MM.1S (cell line): Measurements from ENCODE around the gene CTNNA1.
"Not testable (repeated sequence)": the region's sequence is repeated elsewhere in the genome, so short reads cannot be mapped to it uniquely, and the experiment has no call there.

ENCODE experiments used
- DNase-seq: peaks from one replicate; pipeline ENCODE4 v3.0.0-alpha.2; 2015
- H2AFZ ChIP-seq: fragments of 300-600 bp; sonication (generic); 2 replicates; pipeline ENCODE4 v1.6.0; 2016; ENCODE audit warnings: antibody characterized with exemption, low read length
- H3F3A ChIP-seq: fragments of 300-600 bp; sonication (generic); 2 replicates; pipeline ENCODE4 v1.6.1; 2016; ENCODE audit warnings: mild to moderate bottlenecking, antibody characterized with exemption, low read length, moderate library complexity, mixed read lengths; ENCODE audit not compliant: insufficient read depth
- H3K27ac ChIP-seq: fragments of 300-600 bp; sonication (generic); 2 replicates; pipeline ENCODE4 v1.5.1; 2016; ENCODE audit warnings: mild to moderate bottlenecking, low read length
- H3K27me3 ChIP-seq: fragments of 300-600 bp; sonication (generic); replicated peaks from 2 replicates; pipeline ENCODE4 v1.6.0; 2016; ENCODE audit warnings: low read length; ENCODE audit not compliant: insufficient read depth
- H3K36me3 ChIP-seq: fragments of 300-600 bp; sonication (generic); replicated peaks from 2 replicates; pipeline ENCODE4 v1.6.1; 2016; ENCODE audit warnings: mild to moderate bottlenecking, low read length, mixed read lengths; ENCODE audit not compliant: insufficient read depth
- H3K4me1 ChIP-seq: fragments of 300-600 bp; sonication (generic); 2 replicates; pipeline ENCODE4 v1.6.1; 2016; ENCODE audit warnings: low read length, mixed read lengths
- H3K4me2 ChIP-seq: fragments of 300-600 bp; sonication (generic); 2 replicates; pipeline ENCODE4 v1.6.0; 2016; ENCODE audit warnings: low read depth, low read length
- H3K4me3 ChIP-seq: fragments of 300-600 bp; sonication (generic); 2 replicates; pipeline ENCODE4 v1.5.1; 2016; ENCODE audit warnings: low read length, mixed read lengths
- H3K79me2 ChIP-seq: fragments of 300-600 bp; sonication (generic); 2 replicates; pipeline ENCODE4 v1.6.1; 2016; ENCODE audit warnings: mixed run types, low read length, mixed read lengths
- H3K9ac ChIP-seq: fragments of 300-600 bp; sonication (generic); 2 replicates; pipeline ENCODE4 v1.6.1; 2016; ENCODE audit warnings: low read length, mixed read lengths
- H3K9me2 ChIP-seq: fragments of 300-600 bp; sonication (generic); replicated peaks from 2 replicates; pipeline ENCODE4 v1.6.1; 2016; ENCODE audit warnings: mild to moderate bottlenecking, low read length, mixed read lengths; ENCODE audit not compliant: insufficient read depth
- H3K9me3 ChIP-seq: fragments of 300-600 bp; sonication (generic); replicated peaks from 2 replicates; pipeline ENCODE4 v1.6.1; 2016; ENCODE audit warnings: mild to moderate bottlenecking, low read length, mixed read lengths; ENCODE audit not compliant: insufficient read depth
- H4K20me1 ChIP-seq: fragments of 300-600 bp; sonication (generic); 2 replicates; pipeline ENCODE4 v1.6.1; 2016; ENCODE audit warnings: mild to moderate bottlenecking, low read length, moderate library complexity, mixed read lengths; ENCODE audit not compliant: insufficient read depth
- EZH2 ChIP-seq: fragments of 300-600 bp; sonication (generic); optimal IDR thresholded peaks from 2 replicates; pipeline ENCODE3; 2017; ENCODE audit warnings: low read depth, mild to moderate bottlenecking, antibody characterized with exemption, low read length, mixed read lengths
- EZH2phosphoT487 ChIP-seq: fragments of 300-600 bp; sonication (generic); IDR thresholded peaks from 2 replicates; pipeline ENCODE4 v1.6.1; 2018; ENCODE audit warnings: antibody characterized with exemption, low read length
- TF ChIP-seq, protein P1 (sequence below): fragments of 300-600 bp; sonication (generic); IDR thresholded peaks from 2 replicates; pipeline ENCODE4 v1.5.1; 2016; ENCODE audit warnings: antibody characterized with exemption, low read length, mixed read lengths

Gene CTNNA1

GRCh38 chr5:138745268-138745667 is 8.0 kb upstream of the CTNNA1 start:
- Histone ChIP-seq H3K79me2 (no peaks in the 10 kb centered on the region), H3K4me1 (peaks cover 21% of the 10 kb centered on the region), H3K9ac (no peak overlapping the region), H2AFZ (no peak overlapping the region), H3F3A (peaks cover 20% of the 10 kb centered on the region), H3K9me2 (no peaks in the 10 kb centered on the region), H3K27me3 (no peaks in the 10 kb centered on the region), H3K9me3 (no peaks in the 10 kb centered on the region), H3K4me2 (no peak overlapping the region), H3K27ac (no peak overlapping the region), H4K20me1 (no peaks in the 10 kb centered on the region), H3K4me3 (no peak overlapping the region), H3K36me3 (no peaks in the 10 kb centered on the region)
- DNase-seq, result no peak
- no peak for TF ChIP-seq EZH2phosphoT487
- TF ChIP-seq, protein P1, sequence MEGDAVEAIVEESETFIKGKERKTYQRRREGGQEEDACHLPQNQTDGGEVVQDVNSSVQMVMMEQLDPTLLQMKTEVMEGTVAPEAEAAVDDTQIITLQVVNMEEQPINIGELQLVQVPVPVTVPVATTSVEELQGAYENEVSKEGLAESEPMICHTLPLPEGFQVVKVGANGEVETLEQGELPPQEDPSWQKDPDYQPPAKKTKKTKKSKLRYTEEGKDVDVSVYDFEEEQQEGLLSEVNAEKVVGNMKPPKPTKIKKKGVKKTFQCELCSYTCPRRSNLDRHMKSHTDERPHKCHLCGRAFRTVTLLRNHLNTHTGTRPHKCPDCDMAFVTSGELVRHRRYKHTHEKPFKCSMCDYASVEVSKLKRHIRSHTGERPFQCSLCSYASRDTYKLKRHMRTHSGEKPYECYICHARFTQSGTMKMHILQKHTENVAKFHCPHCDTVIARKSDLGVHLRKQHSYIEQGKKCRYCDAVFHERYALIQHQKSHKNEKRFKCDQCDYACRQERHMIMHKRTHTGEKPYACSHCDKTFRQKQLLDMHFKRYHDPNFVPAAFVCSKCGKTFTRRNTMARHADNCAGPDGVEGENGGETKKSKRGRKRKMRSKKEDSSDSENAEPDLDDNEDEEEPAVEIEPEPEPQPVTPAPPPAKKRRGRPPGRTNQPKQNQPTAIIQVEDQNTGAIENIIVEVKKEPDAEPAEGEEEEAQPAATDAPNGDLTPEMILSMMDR, result no peak
- no peak for TF ChIP-seq EZH2

DNA sequence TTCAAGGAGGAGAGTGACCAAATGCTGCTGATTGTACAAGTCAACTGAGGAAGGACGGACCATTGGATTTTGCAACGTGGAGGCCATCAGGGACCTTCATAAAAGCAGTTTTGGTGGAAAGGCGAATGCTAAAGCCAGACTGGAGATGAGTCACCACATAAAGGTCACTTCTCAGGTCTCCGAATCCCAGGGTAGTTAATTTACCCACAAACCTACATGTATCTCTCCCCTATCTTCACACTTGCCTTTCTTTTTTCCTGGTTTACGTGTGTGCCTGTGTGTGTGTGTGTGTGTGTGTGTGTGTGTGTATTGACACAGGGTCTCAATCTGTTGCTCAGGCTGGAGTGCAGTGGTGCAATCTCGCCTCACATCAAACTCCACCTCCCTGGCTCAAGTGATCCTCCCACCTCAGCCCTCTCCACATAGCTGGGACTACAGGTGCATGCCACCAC is 4.6 kb upstream of the CTNNA1 start:
- TF ChIP-seq EZH2phosphoT487, result no peak
- TF ChIP-seq, protein P1, result no peak
- H3K27ac ChIP-seq, result no peak overlapping the region
- H3K79me2 ChIP-seq, result peaks cover 2% of the 10 kb centered on the region
- H3K27me3 ChIP-seq, result no peaks in the 10 kb centered on the region
- no peak overlapping the region for H3K4me3 ChIP-seq
- no peaks in the 10 kb centered on the region for H3K36me3 ChIP-seq
- H2AFZ ChIP-seq, result no peak overlapping the region
- no peaks in the 10 kb centered on the region for H3K9me3 ChIP-seq
- no peak overlapping the region for H3K4me2 ChIP-seq
- no peaks in the 10 kb centered on the region for H3K9me2 ChIP-seq
- no peak for DNase-seq
- H3K4me1 ChIP-seq, result peaks cover 5% of the 10 kb centered on the region
- no peaks in the 10 kb centered on the region for H4K20me1 ChIP-seq
- H3F3A ChIP-seq, result no peaks in the 10 kb centered on the region
- no peak overlapping the region for H3K9ac ChIP-seq

DNA sequence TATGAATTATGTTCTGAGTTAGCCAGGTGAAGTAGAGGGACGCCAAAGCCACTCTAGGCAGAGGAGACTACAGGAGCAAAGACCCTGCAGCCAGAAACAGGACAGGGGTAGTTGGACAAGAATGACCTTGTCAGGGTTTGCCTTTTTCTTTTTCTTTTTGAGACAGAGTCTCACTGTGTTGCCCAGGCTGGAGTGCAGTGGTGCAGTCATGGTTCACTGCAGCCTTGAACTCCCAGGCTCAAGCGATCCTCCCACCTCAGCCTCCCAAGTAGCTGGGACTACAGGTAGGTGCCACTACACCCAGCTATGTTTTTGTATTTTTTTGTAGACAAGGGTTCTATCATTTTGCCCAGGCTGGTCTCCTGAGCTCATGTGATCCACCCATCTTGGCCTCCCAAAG is 1.9 kb upstream of the CTNNA1 start:
- H3F3A ChIP-seq, H3K36me3 ChIP-seq, H3K9me3 ChIP-seq, H3K9me2 ChIP-seq, H3K27ac ChIP-seq, H3K4me2 ChIP-seq, H3K27me3 ChIP-seq, H3K4me3 ChIP-seq, H2AFZ ChIP-seq, H4K20me1 ChIP-seq, H3K4me1 ChIP-seq, H3K9ac ChIP-seq, DNase-seq: not testable (repeated sequence)
- H3K79me2 ChIP-seq, result peaks cover 29% of the 10 kb centered on the region

GRCh38 chr5:138752341-138752950 is 779 bp upstream of the CTNNA1 start:
- Histone ChIP-seq H3F3A (no peaks in the 10 kb centered on the region), H3K79me2 (peaks cover 40% of the 10 kb centered on the region), H2AFZ (peak overlapping the region; percentile 50), H3K27me3 (no peaks in the 10 kb centered on the region), H4K20me1 (no peaks in the 10 kb centered on the region), H3K9me2 (no peaks in the 10 kb centered on the region), H3K4me3 (peak overlapping the region; percentile 66), H3K4me1 (peaks cover 20% of the 10 kb centered on the region), H3K27ac (peak overlapping the region; percentile 75; the same call in 1 of the 2 replicates), H3K36me3 (no peaks in the 10 kb centered on the region), H3K9ac (peak overlapping the region; percentile 92), H3K9me3 (no peaks in the 10 kb centered on the region), H3K4me2 (peak overlapping the region; percentile 70)
- DNase-seq, result peak; percentile 59
- TF ChIP-seq EZH2, result no peak
- no peak for TF ChIP-seq EZH2phosphoT487
- TF ChIP-seq, protein P1, result peak; percentile 27
